Measurements from ENCODE around the gene MORC1.

Gene MORC1

GRCh38 chr3:109023167-109023566, 94.8 kb downstream of the MORC1 start:
- DNase-seq, result no peak

- DNase-seq, result no peak
Observed at GRCh38 chr3:109021556-109021955, 96.4 kb downstream of the MORC1 start.

- no peak for DNase-seq
Observed at GRCh38 chr3:109018828-109019227, 99.1 kb downstream of the MORC1 start.

- DNase-seq, result no peak
Observed at GRCh38 chr3:109005443-109005842, 112.5 kb downstream of the MORC1 start.

GRCh38 chr3:108998436-108998835, 119.5 kb downstream of the MORC1 start:
- DNase-seq, result no peak

GRCh38 chr3:108985844-108986243, 132.1 kb downstream of the MORC1 start:
- DNase-seq, result no peak

GRCh38 chr3:108983051-108983450, 134.9 kb downstream of the MORC1 start:
- DNase-seq, result no peak

- DNase-seq, result no peak
Observed at GRCh38 chr3:108976058-108976457, 141.9 kb downstream of the MORC1 start.

GRCh38 chr3:108973019-108973418, 144.9 kb downstream of the MORC1 start:
- no peak for DNase-seq

- DNase-seq, result no peak
Observed at GRCh38 chr3:108972482-108972881, 145.5 kb downstream of the MORC1 start.

- no peak for DNase-seq
Observed at GRCh38 chr3:108970561-108970960, 147.4 kb downstream of the MORC1 start.

GRCh38 chr3:108966773-108967172, 151.2 kb downstream of the MORC1 start:
- DNase-seq, result no peak

GRCh38 chr3:108959017-108959416, 158.9 kb downstream of the MORC1 start:
- no peak for DNase-seq

- DNase-seq, result no peak
Observed at GRCh38 chr3:108953700-108954099, 164.2 kb downstream of the MORC1 start, which contains the start of gene GUCA1C. Gene GUCA1C, minus strand, starts transcription at chr3:108953879. Its CDS starts 117 bp downstream, at chr3:108953762.

- DNase-seq, result no peak
Observed at GRCh38 chr3:108953210-108953609, 164.7 kb downstream of the MORC1 start.

- DNase-seq, result no peak
Observed at GRCh38 chr3:108951820-108952501, 166.0 kb downstream of the MORC1 start.

- no peak for DNase-seq
Observed at GRCh38 chr3:108947855-108948254, 170.1 kb downstream of the MORC1 start.

GRCh38 chr3:108946292-108947285, 171.3 kb downstream of the MORC1 start:
- DNase-seq, result no peak

- DNase-seq, result no peak
Observed at GRCh38 chr3:108940568-108941263, 177.2 kb downstream of the MORC1 start.

- no peak for DNase-seq
Observed at GRCh38 chr3:108940166-108940565, 177.8 kb downstream of the MORC1 start.

GRCh38 chr3:108936924-108937689, 180.8 kb downstream of the MORC1 start:
- DNase-seq, result no peak

GRCh38 chr3:108931035-108931434, 186.9 kb downstream of the MORC1 start:
- DNase-seq, result no peak
